Peyer's patch (tissue), 4 donors: ENCODE data around the gene TMEM81. TPM values are rescaled to one million over a fixed set of nuclear protein-coding genes. Genes with fewer than 3 reads are reported as not detected.

Experiments used
- DNase-seq, 3 donors: peaks; one replicate each; pipeline ENCODE4 v3.0.0-alpha.2; 2017 to 2019
- H3K27ac ChIP-seq, 4 donors: fragments of 200-600 bp; sonication (generic); one replicate each; pipeline ENCODE4 v1.5.1; 2016 to 2019
- H3K27me3 ChIP-seq, 2 donors: fragments of 200-600 bp; sonication (generic); one replicate each; pipeline ENCODE4 v1.5.1; 2019
- H3K36me3 ChIP-seq, 3 donors: fragments of 200-600 bp; sonication (generic); one replicate each; pipeline ENCODE4 v1.5.1; 2016 to 2019
- H3K4me1 ChIP-seq, 4 donors: fragments of 200-600 bp; sonication (generic); one replicate each; pipeline ENCODE4 v1.5.1; 2016 to 2019
- H3K4me3 ChIP-seq, 4 donors: fragments of 200-600 bp; sonication (generic); 1 replicate in 3 of 4; 2 replicates in 1 of 4; pipeline ENCODE4 v1.5.1; 2016 to 2019; ENCODE audit warnings: mild to moderate bottlenecking in 1 of 4
- H3K9me3 ChIP-seq, 4 donors: fragments of 200-600 bp; sonication (generic); one replicate each; pipeline ENCODE4 v1.5.1; 2016 to 2019; ENCODE audit warnings: mild to moderate bottlenecking in 1 of 4
- POLR2A ChIP-seq, 2 donors: fragments of 450-650 bp; IDR thresholded peaks; one replicate each; pipeline ENCODE4 v1.5.1; 2017; ENCODE audit warnings: antibody characterized with exemption in 2 of 2, mild to moderate bottlenecking in 2 of 2, moderate library complexity in 2 of 2
- total RNA-seq, 4 donors: library from RNA; depleted of rRNA; stranded (reverse); fragments of >200 nt; gene quantifications; one replicate each; pipeline ENCODE4 v1.1.0, GENCODE V29; 2016
- TF ChIP-seq, protein P1 (sequence below), 6 experiments: fragments of 450-650 bp in 4 of 6; fragments of 200-600 bp in 2 of 6; sonication (generic) in 1 of 6; IDR thresholded peaks; one replicate each; pipeline ENCODE4 v1.5.1; 2017 to 2019; ENCODE audit warnings: antibody characterized with exemption in 6 of 6, mild to moderate bottlenecking in 3 of 6, moderate library complexity in 1 of 6

Gene TMEM81
- total RNA-seq, 4 donors from 2014 or later, result 0.88 to 3.3 (median 2.6) TPM

DNA sequence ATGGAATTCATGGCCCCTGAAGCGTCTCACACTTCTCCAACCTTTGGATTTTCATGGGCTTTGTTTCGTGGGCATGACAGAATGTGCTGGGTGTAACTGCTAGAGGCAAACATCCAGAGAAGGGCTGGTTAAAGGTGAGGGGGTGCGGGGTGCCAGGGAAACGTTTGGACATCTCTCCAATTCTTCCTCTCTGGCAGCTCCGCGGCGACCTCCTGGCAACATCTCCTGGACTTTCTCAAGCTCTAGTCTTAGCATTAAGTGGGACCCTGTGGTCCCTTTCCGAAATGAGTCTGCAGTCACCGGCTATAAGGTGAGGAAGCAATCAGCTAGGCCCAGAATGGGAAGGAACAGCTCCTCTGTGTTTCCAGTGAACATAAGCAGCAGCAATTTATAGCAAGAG lies 12.0 kb downstream of the TMEM81 start:
- Histone ChIP-seq H3K4me1 (no peaks in the 10 kb centered on the region), H3K36me3 (no peaks in the 10 kb centered on the region), H3K27me3 (no peaks in the 10 kb centered on the region), H3K4me3 (no peak overlapping the region), H3K27ac (no peak overlapping the region), H3K9me3 (no peaks in the 10 kb centered on the region)
- no peak for TF ChIP-seq POLR2A (IDR thresholded peaks at IDR 0.05)
- TF ChIP-seq, protein P1, sequence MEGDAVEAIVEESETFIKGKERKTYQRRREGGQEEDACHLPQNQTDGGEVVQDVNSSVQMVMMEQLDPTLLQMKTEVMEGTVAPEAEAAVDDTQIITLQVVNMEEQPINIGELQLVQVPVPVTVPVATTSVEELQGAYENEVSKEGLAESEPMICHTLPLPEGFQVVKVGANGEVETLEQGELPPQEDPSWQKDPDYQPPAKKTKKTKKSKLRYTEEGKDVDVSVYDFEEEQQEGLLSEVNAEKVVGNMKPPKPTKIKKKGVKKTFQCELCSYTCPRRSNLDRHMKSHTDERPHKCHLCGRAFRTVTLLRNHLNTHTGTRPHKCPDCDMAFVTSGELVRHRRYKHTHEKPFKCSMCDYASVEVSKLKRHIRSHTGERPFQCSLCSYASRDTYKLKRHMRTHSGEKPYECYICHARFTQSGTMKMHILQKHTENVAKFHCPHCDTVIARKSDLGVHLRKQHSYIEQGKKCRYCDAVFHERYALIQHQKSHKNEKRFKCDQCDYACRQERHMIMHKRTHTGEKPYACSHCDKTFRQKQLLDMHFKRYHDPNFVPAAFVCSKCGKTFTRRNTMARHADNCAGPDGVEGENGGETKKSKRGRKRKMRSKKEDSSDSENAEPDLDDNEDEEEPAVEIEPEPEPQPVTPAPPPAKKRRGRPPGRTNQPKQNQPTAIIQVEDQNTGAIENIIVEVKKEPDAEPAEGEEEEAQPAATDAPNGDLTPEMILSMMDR (IDR thresholded peaks at IDR 0.05), result no peak
- peak in 1 of 3 donors; percentile 15 for DNase-seq

DNA sequence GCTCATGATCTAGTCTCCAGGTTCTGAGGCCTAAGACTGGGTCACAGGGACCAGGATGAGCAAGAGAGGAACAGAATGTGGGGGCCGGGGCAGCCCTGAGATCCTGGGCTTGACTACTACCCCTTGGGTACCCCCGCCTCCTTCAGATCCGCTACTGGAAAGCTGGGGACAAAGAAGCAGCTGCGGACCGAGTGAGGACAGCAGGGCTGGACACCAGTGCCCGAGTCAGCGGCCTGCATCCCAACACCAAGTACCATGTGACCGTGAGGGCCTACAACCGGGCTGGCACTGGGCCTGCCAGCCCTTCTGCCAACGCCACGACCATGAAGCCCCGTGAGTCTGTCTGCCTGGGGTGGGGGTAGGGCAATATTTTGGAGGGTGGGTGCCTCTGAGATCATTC lies 12.5 kb downstream of the TMEM81 start:
- TF ChIP-seq, protein P1 (IDR thresholded peaks at IDR 0.05), result no peak
- no peak for TF ChIP-seq POLR2A (IDR thresholded peaks at IDR 0.05)
- Histone ChIP-seq H3K27me3 (no peaks in the 10 kb centered on the region), H3K4me1 (no peaks in the 10 kb centered on the region), H3K36me3 (no peaks in the 10 kb centered on the region), H3K4me3 (no peak overlapping the region), H3K9me3 (no peaks in the 10 kb centered on the region), H3K27ac (no peak overlapping the region)
- peak in 1 of 3 donors; percentile 34 for DNase-seq

DNA sequence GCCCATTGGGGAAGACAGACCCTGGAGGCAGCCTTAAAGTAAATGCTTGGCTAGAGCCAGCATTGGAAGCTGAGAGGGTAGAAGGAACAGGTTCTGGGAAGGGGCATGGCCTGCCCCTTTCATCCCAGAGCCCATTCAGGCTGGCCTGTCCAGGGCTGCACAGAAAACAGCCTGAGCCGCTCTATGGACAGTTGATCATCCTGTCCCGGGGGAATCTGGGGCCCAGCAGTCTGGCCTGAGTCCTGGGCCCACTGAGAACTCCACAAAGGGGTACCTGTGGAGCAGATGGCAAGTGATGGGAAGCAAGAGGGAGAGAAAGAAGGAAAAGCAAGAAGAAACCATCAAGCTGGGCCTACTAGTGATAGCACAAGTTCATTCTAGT lies 13.2 kb downstream of the TMEM81 start:
- Histone ChIP-seq H3K4me3 (no peak overlapping the region), H3K27me3 (no peaks in the 10 kb centered on the region), H3K4me1 (no peaks in the 10 kb centered on the region), H3K9me3 (no peaks in the 10 kb centered on the region), H3K36me3 (no peaks in the 10 kb centered on the region), H3K27ac (no peak overlapping the region)
- peak in 1 of 3 donors; percentile 33 for DNase-seq
- no peak for TF ChIP-seq POLR2A (IDR thresholded peaks at IDR 0.05)

DNA sequence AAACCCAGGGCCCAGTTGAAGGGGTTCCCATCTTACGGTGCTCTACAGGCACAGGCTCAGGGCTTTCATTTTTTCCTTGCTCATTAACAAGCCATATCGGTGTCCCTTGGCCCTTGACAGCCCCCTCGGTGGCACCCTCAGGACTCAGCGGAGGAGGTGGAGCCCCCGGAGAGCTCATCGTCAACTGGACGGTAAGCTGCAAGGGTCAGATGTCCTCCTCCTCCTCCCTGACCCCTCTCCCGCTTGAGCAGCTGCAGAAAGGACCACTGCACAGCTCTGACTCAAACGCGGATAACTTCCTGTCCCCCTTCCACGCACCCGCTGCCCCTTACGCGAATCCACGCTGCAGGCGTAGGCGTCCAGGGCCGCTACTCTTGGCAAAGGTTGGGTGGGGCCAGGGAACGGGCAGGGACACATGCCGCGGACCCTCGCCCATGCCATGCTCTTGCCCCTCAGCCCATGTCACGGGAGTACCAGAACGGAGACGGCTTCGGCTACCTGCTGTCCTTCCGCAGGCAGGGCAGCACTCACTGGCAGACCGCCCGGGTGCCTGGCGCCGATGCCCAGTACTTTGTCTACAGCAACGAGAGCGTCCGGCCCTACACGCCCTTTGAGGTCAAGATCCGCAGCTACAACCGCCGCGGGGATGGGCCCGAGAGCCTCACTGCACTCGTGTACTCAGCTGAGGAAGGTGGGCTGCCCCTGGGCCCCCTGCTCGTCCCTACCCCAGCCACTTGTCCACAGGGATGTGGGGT lies 14.7 kb downstream of the TMEM81 start:
- no peak for TF ChIP-seq POLR2A (IDR thresholded peaks at IDR 0.05)
- TF ChIP-seq, protein P1 (IDR thresholded peaks at IDR 0.05), result no peak
- no peak overlapping the region for H3K27ac ChIP-seq
- no peaks in the 10 kb centered on the region for H3K36me3 ChIP-seq
- DNase-seq, result peak in 1 of 3 donors; percentile 43
- no peaks in the 10 kb centered on the region for H3K4me1 ChIP-seq
- H3K9me3 ChIP-seq, result no peaks in the 10 kb centered on the region
- H3K4me3 ChIP-seq, result no peak overlapping the region
- H3K27me3 ChIP-seq, result no peaks in the 10 kb centered on the region

DNA sequence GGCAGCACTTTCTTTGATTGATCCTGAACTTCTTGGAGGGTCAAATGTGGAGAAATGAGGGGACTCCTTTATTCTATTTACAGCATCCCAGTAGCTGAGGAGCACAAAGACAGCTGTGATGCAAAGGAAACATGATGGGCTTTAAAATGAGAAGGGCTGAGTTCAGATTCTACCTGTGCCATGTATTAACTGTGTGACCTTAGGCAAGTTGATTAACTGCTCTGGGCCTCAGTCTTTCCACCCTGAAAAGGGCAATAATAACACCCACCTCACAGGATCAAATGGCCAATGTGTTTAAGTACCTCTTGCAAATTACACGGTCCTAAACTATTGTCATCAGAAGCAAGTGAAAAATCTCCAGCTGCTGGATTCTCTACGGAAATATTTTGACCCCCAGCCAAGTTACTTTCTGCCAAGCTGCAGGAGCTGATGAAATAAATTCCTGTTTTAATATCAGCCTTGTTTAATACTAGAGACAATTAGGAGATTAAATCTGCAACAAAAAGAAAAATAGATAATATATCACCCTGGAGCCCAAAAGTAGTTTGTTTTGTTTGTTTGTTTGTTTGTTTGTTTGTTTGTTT lies 15.7 kb downstream of the TMEM81 start:
- Histone ChIP-seq H3K4me1 (no peaks in the 10 kb centered on the region), H3K4me3 (no peak overlapping the region), H3K36me3 (no peaks in the 10 kb centered on the region), H3K27ac (no peak overlapping the region), H3K9me3 (no peaks in the 10 kb centered on the region), H3K27me3 (no peaks in the 10 kb centered on the region)
- no peak for TF ChIP-seq POLR2A (IDR thresholded peaks at IDR 0.05)
- TF ChIP-seq, protein P1 (IDR thresholded peaks at IDR 0.05), result no peak
- peak in 1 of 3 donors; percentile 13 for DNase-seq

DNA sequence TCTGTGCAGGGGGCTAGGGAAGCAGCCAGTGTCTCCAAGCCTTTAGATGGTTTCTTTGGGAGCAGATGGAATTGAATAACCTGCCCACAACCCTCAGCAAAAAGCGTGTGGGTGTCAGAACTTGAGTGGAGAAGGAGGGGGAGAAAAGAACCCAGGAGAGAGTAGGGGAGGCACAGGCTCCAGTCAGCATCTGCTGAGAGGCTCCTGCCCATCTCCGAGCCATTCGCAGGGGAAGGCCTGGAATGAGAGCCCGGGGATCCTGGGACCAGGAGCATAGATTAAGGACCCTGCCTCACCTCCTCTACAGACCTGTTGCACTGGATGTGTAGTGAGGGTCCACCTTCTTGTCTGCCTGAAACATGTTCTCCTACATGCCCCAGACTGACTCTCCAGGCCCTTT lies 16.3 kb downstream of the TMEM81 start:
- Histone ChIP-seq H3K27me3 (no peaks in the 10 kb centered on the region), H3K9me3 (no peaks in the 10 kb centered on the region), H3K4me3 (no peak overlapping the region), H3K36me3 (no peaks in the 10 kb centered on the region), H3K27ac (no peak overlapping the region), H3K4me1 (no peaks in the 10 kb centered on the region)
- DNase-seq, result peak in 1 of 3 donors; percentile 23
- TF ChIP-seq, protein P1 (IDR thresholded peaks at IDR 0.05), result no peak
- TF ChIP-seq POLR2A (IDR thresholded peaks at IDR 0.05), result no peak
